ENCODE measurements around the gene CA14.

CA14 gene

GRCh38 chr1:150311762-150312161 lies 54.2 kb downstream of the CA14 start:
- Histone ChIP-seq H3K36me3 (peaks cover 28% of the 10 kb centered on the region), H3K4me3 (ENCODE audit: low read depth, low read length) (no peak overlapping the region; the same call in 1 of the 2 replicates), H3K27me3 (ENCODE audit: insufficient read depth, low read depth, severe bottlenecking) (no peaks in the 10 kb centered on the region), H3K27ac (peak overlapping the region; percentile 12), H3K9me3 (ENCODE audit: severe bottlenecking) (no peaks in the 10 kb centered on the region)
- no peak for TF ChIP-seq CTCF (IDR thresholded peaks at IDR 0.05; ENCODE audit: low read depth, low read length)
- peak; percentile 58 for DNase-seq

Data from WERI-Rb-1 (cell line).